HUDEP-2 (cell line): ENCODE measurements around the gene OPRD1.
A peak's percentile ranks its signal among the peaks of the same experiment; 100 is the strongest.
"Not testable (repeated sequence)": the region's sequence is repeated elsewhere in the genome, so short reads cannot be mapped to it uniquely, and the experiment has no call there.

Experiments used
- DNase-seq, 76 experiments: peaks; one replicate each; lab custom pipeline; 2025; ENCODE audit not compliant: unreplicated experiment in 76 of 76; lab: John Stamatoyannopoulos, UW

Gene OPRD1

DNA sequence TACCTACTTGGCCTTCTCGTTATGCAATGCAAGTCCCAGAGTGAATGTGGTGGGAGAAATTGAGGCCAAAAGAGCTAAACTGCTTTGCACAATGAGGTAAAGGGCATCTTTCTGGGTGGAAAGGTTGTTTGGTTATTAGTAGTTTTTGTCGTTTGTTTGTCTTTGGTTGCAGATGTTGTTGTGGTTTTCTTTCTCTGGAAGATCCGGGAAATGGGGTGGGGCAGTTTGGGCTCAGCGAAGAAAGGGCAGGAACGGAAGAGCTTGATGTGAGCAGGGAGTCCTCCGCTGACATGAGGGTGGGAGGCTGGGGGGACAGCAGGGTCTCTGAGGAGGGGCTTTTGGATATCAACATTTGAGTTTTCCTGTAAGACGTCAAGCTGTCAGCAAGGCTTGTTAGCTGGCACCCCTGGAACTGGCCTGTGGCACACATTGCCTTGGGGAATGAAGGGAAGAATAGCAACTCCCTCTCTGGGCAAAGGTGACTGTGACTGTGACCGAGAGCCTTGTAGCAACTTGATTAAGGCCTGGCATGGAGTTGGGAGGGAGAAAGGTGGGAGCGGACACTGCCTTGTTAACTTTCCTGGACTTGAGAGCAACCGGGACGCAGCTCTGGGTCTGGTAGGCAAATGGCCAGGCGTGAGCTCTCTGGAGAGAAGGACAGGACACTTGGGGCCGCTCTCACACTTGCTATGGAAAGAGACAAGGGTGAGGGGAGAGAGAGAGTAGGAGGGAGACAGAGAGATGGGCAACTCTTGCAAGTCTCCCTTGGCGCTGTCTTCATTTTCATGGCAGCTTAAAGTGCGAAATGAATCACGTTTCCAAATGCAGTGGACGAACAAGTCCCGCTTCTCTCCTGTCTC is 15.4 kb upstream of the OPRD1 start:
- DNase-seq: no peak

DNA sequence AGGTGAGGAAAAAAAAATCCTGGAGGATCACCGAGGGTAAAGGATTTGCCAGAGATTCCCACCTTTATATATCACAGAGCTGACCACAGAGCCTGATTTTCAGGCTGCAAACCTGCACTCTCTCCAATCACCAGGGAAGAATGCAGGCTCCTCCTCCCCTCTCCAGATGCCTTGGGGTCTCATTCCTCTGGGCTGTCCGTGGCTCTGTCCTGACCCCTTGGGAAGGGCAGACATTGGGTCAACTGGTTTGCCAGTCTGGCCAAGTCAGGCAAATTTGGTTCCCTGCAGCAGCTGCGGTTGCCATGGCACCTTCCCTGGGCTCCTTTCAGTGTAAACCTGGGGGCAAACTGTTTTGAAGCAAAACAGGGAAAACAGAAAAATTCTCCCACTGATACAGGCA is 11.6 kb upstream of the OPRD1 start:
- no peak for DNase-seq

DNA sequence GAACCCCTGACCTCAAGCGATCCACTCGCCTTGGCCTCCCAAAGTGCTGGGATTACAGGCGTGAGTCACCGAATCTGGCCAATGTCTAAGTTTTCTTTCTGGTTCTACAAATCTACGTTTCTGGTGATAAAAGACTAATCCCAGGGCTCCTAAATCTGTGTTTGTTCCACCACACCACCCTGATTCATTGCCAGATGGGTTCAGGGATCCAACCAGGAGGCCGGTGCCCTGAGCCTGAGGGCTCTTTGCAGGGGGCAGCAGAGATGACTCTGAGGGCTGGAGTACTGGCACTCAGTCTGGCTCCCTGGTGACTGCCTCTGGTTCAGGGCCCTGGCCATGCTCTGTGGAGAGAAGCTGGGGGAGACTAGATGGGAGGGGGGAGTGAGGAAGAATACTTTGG is 10.5 kb upstream of the OPRD1 start:
- no peak for DNase-seq

DNA sequence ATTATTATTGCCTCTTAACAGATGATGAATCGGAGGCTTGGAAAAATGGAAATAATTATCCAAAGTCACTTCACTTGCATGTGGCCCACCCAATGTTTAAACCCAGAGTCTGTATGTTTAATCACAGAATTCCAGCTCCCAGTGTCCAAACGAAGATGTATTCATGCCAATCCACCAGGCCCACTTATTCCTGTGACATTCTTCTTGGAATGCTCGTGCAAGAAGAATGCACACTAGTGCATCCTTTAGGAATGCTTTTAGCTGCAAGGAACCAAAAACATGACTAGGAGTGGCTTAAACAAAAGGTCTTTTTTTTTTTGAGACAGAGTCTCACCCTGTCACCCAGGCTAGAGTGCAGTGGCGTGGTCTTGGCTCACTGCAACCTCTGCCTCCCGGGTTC is 8.9 kb upstream of the OPRD1 start:
- DNase-seq: no peak

DNA sequence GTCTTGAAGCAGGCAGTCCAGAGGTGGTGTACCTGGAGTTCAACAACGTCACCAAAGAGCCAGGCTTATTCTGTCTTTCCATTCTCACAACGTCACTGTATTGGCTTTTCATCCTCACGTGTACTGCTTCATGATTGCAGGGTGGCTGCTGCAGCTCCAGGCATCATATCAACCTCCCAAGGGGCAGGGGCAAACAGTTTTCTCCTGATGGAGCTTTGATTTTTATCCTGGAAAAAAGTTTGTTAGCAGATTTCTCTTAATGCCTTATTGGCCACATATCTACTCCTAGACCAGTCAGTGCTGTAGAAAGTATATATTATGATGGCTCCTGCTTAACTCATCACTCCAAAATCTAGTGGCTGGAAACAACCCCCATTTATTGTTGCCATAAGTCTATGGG is 8.3 kb upstream of the OPRD1 start:
- no peak for DNase-seq

DNA sequence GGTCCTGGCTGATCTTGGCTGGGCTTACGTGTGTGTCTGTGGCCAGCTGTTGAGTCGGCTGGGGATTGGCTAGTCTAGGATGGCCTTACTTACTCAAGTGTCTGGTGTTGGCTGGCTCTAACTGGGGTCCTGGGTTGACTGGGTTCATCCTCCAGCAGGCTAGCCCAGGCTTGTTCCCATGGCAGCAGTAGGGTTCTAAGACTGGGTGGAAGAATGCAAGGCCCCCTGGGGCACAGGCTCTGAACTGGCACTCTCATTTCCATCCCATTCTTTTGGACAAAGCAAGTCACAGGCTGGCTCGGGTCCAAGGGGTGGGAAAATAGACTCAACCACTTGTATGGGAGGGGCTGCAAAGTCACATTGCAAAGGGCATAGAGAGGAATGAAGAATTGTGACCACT is 7.9 kb upstream of the OPRD1 start:
- DNase-seq: no peak

DNA sequence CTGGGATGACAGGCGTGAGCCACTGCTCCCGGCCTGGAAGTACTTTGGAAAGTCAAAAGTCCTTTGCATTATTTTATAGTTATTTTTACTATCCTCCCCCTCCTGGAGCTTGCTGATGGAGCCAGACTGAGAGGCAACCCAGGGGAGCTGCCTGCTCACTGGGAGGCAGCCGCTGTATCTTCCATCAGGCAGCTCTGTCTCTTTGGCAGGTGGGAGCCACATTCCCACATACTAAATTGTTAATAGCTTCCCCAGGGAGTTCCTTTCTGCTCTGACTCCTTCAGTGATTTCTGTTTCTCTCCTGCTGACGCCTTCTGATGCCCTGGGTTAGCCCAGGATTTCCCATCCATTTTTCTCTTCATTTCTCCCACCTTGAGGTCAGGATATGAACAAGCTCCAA is 4.9 kb upstream of the OPRD1 start:
- no peak for DNase-seq

DNA sequence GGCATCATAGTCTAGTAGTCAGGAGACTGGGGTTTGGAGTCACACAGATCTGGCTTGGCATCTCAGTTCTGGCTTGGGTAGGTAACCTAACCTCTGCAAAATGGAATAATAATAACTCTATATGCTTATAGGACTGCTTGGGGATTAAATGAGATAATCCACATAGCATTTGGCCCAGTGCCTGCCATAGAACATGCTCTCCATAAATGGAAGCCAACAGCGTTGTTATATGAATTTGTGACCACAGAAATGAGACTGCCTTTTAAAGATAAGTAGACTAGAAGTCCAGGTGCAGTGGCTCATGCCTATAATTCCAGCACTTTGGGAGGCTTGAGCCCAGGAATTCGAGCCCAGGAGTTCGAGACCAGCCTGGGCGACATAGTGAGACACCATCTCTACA is 4.0 kb upstream of the OPRD1 start:
- no peak for DNase-seq

DNA sequence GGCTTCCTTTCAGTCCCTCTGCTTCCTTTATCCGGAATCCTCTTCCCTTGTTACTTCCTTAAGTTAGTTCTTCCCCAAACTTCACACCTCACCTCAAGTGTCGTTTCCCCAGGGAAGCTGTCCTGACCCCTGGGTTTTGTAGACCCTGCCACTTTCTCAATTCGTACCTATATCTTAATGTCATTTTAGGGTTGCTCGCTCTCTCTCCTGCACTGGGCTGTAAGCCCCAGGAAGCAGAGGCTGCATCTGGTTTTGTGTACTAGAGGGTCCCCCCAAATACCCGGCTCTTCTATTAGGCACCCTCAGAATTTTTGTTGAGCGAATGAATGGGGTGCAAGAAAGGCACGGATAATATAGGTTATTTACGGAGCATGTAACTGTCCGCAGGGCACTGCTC is 603 bp upstream of the OPRD1 start:
- DNase-seq: no peak

DNA sequence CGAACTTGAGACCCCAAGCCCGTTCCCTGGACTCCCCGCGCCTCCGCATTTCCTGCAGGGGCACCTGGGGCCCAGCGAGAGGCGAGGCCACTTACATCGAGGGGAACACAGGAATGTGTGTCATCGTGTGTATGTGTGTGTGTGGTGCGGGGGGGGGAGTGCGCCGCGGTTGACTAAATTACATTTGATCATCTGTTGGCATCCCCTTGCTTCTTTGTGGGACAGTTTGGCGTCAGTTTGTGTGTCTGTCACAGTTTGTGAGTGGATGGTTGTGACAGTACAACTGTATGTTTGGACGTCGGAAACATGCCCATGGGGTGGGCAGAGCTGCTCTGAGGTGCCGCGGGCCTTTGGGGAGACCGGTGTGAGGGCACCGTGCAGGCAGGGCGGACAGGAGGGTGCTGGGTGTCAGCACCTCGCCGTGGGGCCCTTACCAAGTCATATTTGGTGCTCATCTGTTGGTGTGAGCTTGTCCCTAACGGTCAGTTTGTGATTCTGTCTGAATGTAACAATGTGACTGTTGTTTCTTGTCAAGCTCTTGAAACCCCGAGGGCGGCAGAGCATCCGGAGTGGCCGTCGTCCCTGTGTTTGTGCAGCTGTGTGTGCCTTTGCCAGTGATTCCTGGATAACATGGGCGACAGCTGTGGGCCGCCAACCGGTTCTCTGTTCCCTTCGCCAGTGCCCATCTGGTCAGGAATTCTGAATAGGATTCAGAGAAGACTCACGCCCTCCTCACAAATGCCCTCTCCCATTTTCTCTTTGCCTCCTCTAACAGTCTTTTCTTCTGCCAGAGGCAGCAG is 899 bp downstream of the OPRD1 start:
- no peak for DNase-seq

DNA sequence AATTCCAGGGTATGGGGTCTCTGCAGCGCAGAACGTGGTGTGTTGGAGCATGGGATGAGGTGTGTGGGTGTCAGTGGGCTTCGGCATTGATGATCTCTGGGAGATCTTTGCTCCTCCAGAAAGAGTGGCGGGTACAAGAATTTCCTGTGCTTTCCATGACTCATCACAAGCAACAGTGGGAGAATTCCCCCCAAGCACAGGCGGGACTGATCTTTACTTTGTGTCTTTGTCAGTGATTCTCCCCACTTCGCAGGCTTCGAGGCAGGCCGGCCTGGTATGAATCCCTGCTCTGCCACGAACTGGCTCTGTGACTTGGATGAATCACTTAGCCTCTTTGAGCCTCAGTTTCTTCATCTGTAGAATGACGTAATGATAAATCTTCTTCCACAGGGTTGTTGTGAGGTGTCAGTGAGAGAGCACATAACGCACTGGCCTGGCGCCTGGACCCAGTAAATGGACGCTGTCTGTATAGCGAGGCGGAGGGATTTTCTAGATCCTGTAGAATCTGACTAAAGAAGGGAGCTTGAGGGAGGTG is 2.0 kb downstream of the OPRD1 start:
- DNase-seq: no peak

DNA sequence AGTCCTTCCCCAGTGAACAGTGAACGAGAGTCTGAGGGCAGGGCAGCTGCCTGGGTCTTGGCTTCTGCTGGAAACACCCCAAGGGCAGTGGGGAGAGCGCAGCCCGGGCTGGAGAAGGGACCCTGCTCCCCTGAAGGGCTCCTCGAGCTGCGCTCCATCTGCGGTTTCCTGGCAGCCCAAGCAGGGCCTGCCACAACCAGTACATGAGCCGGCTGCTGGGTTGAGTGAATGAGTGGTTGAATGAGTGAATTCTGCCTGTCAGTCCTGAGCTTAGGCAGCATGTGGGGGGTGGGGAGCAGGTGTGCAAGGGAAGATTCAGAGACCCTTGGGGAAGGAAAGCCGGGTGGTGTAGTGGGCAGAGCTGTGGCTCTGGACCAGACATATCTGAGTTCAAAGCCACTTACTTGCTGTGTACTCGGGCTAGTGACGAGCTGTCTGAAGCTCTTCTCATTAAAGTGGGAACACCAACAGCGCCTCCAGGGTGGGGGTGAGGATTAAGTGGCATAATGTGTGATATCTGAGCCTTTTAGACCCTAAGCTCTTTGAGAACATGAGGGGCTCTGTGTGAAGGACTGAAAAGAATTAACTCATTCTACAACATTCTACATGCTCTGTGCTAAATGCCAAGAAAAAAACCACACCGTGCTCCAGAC is 3.7 kb downstream of the OPRD1 start:
- peak in 1 of 76 experiments; percentile 0 for DNase-seq

DNA sequence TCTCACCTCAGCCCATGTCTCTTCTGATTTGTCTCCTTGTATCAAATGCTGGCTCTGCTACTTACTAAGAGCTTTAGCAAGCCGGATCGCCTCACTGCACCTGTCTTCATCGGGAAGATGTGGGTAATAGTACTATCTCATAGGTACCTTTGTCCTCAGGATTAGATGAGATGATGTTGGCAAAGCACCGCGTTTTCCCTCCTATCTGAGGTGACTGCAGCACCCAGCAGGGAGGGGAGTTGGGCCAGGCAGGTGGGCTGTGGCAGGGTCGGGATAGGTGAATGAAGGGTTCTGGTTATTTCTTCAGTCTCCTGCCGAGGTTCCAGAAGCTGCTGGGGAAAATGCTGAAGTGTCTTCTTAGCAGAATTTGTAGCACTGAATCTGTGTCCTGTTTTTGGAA is 5.2 kb downstream of the OPRD1 start:
- no peak for DNase-seq

DNA sequence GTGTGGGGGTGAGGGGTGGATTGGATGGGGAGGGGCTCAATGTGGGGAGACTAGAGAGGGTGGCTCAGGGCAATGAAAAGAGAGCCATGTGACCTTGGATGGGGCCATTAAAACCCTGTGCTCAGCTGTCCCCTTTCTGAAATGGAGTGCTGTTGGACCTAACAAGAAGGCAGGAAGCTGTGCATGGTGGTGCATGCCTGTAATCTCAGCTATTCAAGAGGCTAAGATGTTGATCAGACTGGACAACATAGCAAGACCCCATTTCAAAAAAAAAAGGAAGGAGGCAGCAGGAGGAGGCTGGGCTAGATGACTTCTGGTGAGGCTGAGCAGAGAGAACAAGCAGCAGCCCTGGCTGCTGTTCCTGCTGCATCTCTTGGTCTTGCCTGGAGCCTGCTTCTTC is 7.0 kb downstream of the OPRD1 start:
- DNase-seq: no peak

DNA sequence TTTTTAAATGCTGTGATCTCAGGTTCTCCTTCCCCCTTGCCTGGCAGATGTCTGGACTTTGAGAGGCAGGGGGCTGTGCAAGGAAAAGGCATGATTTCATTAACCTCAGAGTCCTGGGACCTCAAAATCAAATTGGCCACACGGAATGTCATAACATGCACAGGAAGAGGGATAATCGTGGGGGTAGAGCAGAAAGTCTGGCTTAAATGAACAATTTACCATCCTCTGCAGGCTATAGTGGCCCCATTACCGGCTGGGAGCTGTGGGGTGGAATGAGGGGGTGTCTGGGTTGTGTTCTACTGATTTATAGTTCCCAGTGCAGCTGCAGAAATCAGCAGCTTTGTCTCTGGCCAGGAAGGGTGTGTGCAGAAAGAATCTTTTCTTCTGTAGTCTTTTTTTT is 10.8 kb downstream of the OPRD1 start:
- DNase-seq: no peak

DNA sequence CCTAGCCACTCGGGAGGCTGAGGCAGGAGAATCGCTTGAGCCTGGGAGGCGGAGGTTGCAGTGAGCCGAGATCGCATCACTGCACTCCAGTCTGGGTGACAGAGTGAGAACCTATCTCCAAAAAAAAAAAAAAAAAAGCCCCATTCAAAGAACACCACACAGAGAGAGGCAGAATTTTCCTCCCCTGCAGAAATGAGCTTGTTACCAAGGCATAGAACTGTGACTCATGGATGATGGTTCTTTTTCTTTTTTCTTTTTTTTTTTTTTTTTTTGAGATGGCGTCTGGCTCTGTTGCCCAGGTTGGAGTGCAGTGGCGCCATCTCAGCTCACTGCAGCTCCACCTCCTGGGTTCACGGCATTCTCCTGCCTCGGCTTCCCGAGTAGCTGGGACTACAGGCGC is 12.1 kb downstream of the OPRD1 start:
- DNase-seq: not testable (repeated sequence)

DNA sequence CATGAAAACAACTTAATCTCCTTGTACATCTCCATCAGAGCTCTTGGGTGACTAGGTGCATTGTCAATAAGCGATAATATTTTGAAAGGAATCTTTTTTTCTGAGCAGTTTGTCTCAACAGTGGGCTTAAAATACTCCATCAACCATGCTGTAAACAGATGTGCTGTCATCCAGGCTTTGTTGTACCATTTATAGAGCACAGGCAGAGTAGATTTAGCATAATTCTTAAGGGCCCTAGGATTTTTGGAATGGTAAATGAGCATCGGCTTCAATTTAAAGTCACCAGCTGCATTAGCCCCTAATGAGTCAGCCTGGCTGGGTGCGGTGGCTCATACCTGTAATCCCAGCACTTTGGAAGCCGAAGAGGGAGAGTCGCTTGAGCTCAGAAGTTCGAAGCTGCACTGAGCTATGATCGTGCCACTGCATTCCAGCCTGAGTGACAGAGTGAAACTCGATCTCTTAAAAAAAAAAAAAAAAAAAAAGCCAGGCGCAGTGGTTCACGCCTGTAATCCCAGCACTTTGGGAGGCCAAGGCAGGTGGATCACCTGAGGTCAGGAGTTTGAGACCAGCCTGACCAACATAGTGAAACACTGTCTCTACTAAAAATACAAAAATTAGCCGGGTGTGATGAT is 16.4 kb downstream of the OPRD1 start:
- DNase-seq: not testable (repeated sequence)

DNA sequence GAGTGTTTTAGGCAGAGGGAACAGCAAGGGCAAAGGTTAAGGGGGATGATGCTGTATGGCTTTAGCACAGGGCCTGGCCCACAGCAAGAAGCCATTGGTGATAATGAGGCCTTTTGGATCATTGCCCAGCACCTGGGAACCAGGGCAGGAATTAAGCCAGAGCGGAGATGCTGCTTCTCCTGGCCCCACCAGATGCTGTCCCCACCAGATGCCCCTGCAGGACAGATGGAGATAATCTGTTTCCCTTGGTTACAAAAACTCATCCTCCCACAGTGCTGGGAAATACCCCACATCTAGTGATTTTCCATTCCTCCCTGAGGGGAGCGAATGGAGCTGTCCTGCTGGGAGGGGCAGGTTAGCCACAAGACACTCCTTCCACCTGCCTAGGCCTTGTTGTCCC is 18.8 kb downstream of the OPRD1 start:
- DNase-seq: peak in 1 of 76 experiments; percentile 5

DNA sequence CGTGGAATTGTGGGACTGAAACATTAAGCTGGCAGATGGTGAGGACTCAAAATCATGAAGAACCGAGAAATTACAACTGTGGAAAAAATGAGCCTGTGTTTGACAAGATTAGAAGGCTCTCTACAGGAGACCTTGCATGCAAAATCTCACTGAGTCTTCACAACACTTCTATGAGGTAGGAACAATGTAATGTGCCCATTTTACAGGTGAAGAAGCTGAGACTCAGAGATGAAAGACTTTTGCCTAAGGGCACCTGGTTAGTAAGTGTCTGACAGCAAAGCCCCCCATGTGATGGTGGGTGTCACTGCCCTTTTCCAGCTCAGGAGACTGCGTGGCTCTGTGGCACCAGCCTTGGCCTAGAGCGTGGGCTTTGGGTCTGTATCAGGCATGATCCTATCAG is 21.0 kb downstream of the OPRD1 start:
- DNase-seq: no peak

DNA sequence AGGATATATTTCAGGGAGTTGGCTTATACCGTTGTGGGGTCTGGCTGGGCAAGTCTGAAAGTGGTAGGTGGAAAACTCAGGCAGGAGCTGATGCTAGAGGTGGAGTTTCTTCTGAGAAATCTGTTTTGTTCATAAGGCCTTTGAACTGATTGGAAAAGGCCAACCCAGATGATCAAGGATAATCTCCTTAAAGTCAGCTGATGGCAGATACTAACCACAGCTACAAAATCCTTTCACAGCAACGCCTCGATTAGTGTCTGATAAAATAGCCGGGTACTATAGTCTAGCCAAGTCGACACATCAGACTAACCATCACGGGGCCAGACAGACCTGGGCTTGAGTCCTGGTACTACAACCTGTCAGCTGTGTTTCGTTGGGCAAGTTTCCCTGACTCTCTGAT is 21.4 kb downstream of the OPRD1 start:
- DNase-seq: no peak

DNA sequence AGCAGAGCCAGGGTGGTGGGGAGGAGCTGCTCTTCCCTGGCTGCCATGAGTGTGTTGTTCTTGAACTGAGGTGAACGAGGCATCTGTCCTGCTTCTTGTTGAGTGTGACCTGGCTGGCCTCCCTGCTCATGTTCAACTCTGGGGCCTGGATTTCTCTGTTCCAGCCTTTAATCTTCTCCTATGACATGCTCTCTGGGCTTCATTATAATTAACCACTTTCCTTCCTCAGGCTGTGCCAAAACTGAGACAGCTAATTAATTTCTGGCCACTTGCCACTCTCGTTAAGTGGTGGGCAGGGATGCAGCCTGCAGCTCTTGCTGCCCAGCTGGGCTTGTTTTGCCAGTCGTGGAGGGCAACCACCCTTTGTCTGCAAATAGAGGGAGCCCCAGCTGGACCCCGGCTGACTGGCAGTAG is 23.3 kb downstream of the OPRD1 start:
- DNase-seq: no peak
